ENCODE measurements around the gene TRA2A. TPM values are rescaled to one million over a fixed set of nuclear protein-coding genes. Genes with fewer than 3 reads are reported as not detected.

Gene TRA2A
- total RNA-seq, 1 donor from 2014 or later, result 36.2 TPM

- DNase-seq (ENCODE audit: extremely low read depth, low read depth, low spot score), result no peak
Measured at GRCh38 chr7:23471106-23471859, 60.5 kb downstream of the TRA2A start.

DNA sequence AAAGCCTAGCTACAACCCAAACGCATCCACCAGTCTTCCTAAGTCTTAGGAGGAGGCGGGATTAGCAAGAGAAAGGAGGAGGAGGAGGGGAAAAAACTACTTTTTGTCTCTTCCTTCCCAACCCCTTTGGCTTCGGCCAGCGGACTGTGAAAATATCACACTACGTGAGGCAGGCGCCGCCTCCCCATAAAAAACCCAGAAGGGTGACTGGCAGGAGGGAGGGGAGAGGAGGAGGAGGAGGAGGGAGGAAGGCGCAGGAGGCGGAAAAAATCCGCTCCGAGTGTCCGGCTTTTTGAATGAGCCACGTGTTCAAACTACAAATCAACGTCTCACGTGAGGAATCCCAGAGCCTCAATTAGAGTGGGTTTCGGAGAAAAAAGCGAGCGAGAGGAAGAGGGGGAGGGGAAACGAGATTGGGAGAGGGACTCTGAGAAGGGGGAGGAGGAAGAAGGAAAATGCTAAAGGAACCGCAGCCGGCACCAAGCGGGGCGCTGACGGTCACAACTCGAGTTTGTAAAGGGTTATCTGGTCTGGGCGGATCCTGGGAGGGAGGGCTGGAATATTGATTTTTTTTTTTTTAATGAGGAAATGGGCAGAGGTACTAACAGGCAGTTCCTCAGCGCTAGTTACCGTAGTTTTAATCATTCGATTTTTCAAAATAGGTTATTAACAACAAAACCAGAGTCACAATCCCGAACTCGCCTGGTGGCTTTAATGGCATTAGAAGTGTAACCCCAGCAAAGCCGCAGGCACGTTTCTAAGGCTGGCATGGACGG is 61.3 kb downstream of the TRA2A start, which contains the start of gene IGF2BP3:
TSS of gene IGF2BP3 (minus strand) at position 162 of the 776 bp plus-strand sequence. CDS start 381 bp downstream, outside the sequence.
- peak; percentile 89 for DNase-seq (ENCODE audit: extremely low read depth, low read depth, low spot score)

DNA sequence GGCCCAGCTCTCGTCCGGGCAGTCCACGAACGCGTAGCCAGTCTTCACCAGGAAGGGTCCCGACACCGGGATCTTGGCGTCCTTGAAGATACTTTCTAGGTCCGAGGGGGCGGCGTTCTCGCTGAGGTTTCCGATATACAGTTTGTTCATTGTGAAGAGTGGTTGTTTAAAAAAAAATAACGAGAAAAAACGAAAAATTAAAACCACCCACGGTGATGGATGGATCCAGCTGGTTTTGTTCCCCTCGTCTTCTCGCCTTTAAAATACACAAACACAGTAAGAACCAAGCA is 61.9 kb downstream of the TRA2A start:
- DNase-seq (ENCODE audit: extremely low read depth, low read depth, low spot score), result no peak

GRCh38 chr7:23469150-23469960 is 62.4 kb downstream of the TRA2A start:
- no peak for DNase-seq (ENCODE audit: extremely low read depth, low read depth, low spot score)

GRCh38 chr7:23468526-23469149 is 63.1 kb downstream of the TRA2A start:
- DNase-seq (ENCODE audit: extremely low read depth, low read depth, low spot score), result no peak

- DNase-seq (ENCODE audit: extremely low read depth, low read depth, low spot score), result no peak
Measured at GRCh38 chr7:23467806-23468525, 63.8 kb downstream of the TRA2A start.

GRCh38 chr7:23467291-23467805 is 64.4 kb downstream of the TRA2A start:
- DNase-seq (ENCODE audit: extremely low read depth, low read depth, low spot score), result no peak

- DNase-seq (ENCODE audit: extremely low read depth, low read depth, low spot score), result no peak
Measured at GRCh38 chr7:23462846-23463245, 68.9 kb downstream of the TRA2A start.

DNA sequence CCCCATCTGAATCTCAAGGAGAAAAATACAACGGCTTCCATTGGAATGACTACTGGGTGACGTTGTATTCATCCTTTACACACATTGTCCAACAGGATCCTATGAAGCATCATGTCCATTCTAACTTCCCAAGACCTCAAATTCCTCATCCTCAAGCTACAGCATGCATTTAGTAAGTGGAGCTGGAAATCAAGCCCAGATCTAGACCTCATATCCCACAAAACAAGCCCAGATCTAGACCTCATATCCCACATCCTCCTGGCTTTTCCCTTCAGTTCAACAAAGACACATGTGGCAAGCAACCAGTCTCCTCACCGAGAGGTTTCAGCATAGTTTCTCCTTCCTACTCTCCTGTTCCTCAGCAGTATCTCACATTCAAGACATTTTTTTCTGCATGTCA is 73.7 kb downstream of the TRA2A start:
- no peak for DNase-seq (ENCODE audit: extremely low read depth, low read depth, low spot score)

GRCh38 chr7:23456093-23456492 is 75.7 kb downstream of the TRA2A start:
- DNase-seq (ENCODE audit: extremely low read depth, low read depth, low spot score), result no peak

GRCh38 chr7:23454881-23455526 is 76.8 kb downstream of the TRA2A start:
- no peak for DNase-seq (ENCODE audit: extremely low read depth, low read depth, low spot score)

Other genes with a start within 250 kb of the TRA2A start
- 50.1 and 54.7 TPM in 2 replicates for gene MALSU1, start 232.6 kb downstream of the TRA2A start, total RNA-seq
- 89.8 and 98.3 TPM in 2 replicates for gene IGF2BP3, start 61.5 kb downstream of the TRA2A start, total RNA-seq
- gene CCDC126, start 65.4 kb upstream of the TRA2A start, total RNA-seq, result 9.7 and 15.6 TPM in 2 replicates
- 2.0 and 6.0 TPM in 2 replicates for gene FAM221A, start 148.2 kb upstream of the TRA2A start, total RNA-seq
- gene STK31, start 178.2 kb upstream of the TRA2A start, total RNA-seq, result 0.05 TPM in 1 of 2 replicates, not detected in the other

All from glomerular endothelial cell (primary cell).